HG02623 (cell line): ENCODE data around the gene ATP8A1.

Experiments used
- ATAC-seq: cut with Tn5 transposase; IDR thresholded peaks from one replicate; pipeline ENCODE4 v1.9.1; 2021; ENCODE audit warnings: moderate library complexity; ENCODE audit not compliant: unreplicated experiment

Gene ATP8A1

GRCh38 chr4:42574870-42575430, 82.0 kb downstream of the ATP8A1 start:
- no peak for ATAC-seq

DNA sequence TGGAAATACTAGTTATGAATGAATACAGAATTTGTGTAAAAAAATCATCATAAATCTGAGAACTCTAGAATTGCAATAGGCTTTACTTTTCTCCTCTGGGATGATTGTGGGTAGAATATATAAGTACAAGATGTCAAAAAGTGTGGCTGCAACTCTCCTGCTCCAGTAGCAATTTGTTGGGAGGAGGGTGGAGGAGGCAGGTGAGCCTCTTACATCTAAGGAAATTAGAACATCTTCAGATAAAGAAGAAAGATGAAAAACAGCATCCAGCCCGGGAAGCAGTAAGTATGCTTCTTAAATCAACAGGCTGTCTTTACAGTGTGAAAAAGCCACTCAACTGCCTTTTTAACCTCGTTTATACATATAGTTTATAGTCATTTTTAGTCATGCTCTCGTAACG, 83.7 kb downstream of the ATP8A1 start:
- ATAC-seq = no peak

DNA sequence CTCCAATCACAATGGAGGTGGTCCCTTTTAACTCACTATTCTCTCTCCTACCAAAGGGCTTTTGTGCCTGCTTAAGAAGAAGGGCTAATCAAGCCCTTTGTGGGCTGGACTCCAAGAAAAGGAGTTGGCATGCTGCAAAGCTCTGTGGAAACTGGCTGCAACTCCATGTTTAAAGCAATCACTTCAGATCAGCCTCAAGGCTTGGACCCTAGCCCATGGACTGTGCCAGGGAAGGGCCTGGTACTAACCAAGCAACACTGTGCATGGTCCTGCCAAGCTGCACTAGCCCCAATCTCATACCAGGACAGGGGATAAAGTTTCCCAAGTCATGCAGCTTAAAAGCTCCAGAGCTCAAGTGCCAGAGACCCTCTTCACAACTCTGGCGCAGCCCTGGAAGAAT, 86.7 kb downstream of the ATP8A1 start:
- no peak for ATAC-seq

GRCh38 chr4:42568610-42569207, 88.2 kb downstream of the ATP8A1 start:
- ATAC-seq = peak; percentile 94

GRCh38 chr4:42566835-42567234, 90.1 kb downstream of the ATP8A1 start:
- no peak for ATAC-seq

DNA sequence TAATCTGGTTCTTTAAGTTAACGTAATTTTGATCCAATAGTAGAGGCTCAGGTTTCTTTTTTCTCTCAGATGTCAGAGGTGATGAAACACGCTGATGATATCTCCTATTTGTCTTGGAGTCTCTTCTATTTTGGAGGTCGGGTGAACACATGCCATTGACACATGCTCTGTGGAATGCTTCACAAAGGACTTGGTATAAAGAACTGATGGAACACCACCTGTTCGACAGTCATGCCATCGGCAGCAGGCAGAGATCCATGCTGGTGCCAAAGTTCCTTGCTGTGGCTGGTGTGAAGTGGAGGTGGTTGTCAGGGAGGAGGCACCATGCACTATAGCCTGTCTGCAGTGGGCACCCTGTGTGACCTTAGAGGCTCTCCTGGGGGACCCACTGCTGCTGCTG, 94.9 kb downstream of the ATP8A1 start:
- ATAC-seq = no peak

DNA sequence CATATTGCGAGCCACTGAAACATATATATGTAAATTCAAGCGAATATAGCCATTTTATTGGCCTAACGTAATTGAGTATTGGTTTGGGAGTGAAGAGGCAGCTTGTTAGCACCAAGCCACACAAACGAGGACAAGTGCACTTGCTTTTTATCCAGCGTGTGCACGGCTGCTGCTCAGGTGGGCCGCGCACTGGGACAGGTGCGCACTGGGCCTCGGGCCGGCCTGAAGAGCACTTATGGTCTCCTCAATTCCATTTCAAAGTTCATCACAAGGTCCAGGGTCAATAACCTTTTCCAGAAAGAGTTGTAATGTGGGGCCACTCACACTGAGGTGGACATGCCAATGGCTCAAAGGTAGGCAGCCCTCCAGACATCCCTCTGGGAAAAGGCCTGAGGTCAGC, 95.9 kb downstream of the ATP8A1 start:
- no peak for ATAC-seq

- no peak for ATAC-seq
These were observed 96.4 kb downstream of the ATP8A1 start for GRCh38 chr4:42560467-42560861.

DNA sequence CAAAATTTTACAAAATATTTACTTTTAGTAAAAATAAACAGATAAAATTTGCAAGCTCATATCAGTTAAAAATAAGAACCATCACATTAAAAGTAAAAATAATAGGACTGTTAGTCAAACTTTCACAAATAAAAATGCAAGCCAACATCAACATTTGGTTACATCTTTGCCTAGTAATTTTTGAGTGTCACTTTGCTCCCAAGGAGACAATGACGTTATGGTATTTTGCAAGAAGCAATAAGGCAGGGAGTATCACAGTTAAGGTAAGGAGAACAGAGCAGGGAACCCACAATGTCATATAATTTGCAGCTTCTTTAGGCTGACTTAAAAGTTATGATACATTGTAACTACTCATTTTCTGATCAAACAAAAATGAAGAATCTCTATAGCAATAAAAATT, 98.7 kb downstream of the ATP8A1 start:
- no peak for ATAC-seq

GRCh38 chr4:42555828-42556227, 101.1 kb downstream of the ATP8A1 start:
- no peak for ATAC-seq

- ATAC-seq = no peak
These were observed 102.8 kb downstream of the ATP8A1 start for GRCh38 chr4:42554072-42554471.

DNA sequence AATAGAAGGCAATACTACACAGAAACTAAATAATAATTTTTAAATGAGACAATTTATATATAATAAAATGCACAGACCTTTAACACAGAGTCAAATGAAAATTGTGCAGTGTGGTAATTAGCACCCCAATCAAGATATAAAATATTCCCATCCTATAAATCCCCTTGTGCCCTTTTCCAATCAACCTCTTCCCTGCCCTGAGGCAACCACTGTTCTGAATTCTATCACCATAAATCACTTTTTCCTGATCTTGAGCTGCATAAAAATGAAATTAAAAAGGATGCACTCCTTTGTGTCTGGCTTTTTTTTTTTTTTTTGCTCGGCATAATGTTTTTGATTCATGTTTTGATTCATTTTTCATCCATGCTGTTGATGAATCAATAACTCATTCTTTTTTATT, 107.0 kb downstream of the ATP8A1 start:
- ATAC-seq = no peak

- no peak for ATAC-seq
These were observed 109.1 kb downstream of the ATP8A1 start for GRCh38 chr4:42547805-42548204.

GRCh38 chr4:42543762-42544161, 113.1 kb downstream of the ATP8A1 start:
- ATAC-seq = no peak

DNA sequence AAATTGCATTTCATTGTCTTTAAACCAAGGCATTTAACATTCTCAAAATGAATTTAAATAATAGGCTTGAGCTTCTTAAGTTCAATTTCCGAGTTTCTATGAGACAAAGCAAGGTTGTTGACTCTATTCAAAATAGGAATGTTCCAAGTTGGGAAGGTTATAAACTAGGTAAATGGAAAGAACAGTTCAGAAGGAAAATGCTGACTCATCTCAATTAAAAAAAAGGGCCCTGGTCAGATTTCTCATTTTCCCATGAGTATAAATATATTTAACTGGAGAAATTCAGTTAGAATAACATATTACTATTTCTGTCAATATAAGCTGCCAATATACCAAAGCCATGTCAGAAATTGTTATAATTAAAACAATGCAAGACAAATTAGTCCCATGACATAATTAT, 113.8 kb downstream of the ATP8A1 start:
- no peak for ATAC-seq

DNA sequence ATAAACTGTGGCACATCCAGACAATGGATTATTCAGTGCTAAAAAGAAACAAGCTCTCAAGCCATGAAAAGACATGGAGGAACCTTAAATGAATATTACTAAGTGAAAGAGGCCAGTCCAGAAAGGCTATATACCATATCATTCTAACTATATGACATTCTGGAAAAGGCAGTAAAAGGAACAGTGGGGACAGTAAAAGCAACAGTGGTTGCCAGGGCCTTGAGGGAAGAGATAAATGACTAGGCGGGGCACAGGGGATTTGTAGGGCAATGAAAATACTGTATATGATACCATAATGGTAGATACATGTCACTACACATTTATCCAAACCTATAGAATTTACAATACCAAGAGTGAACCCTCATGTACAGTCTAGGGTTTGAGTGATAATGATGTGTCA, 115.3 kb downstream of the ATP8A1 start:
- ATAC-seq = no peak

DNA sequence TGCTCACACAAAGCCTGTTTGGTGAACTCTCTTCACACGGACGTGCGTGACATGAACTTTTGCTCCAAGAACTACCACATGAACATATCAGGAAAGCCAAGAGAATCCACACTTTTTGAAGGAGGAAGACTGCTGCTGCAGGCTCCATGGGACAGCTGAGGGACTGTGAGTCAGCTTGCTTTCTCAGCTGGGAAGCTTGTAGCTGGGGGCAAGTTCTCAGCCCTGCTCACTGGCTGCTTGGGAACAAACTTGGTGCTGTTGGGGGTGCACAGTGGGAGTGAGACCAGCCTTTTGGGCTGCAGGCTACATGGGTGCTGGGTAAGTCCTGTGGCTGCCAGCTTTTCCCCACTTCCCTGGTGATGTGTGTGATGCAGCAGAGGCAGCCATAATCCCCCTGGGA, 123.9 kb downstream of the ATP8A1 start:
- no peak for ATAC-seq

DNA sequence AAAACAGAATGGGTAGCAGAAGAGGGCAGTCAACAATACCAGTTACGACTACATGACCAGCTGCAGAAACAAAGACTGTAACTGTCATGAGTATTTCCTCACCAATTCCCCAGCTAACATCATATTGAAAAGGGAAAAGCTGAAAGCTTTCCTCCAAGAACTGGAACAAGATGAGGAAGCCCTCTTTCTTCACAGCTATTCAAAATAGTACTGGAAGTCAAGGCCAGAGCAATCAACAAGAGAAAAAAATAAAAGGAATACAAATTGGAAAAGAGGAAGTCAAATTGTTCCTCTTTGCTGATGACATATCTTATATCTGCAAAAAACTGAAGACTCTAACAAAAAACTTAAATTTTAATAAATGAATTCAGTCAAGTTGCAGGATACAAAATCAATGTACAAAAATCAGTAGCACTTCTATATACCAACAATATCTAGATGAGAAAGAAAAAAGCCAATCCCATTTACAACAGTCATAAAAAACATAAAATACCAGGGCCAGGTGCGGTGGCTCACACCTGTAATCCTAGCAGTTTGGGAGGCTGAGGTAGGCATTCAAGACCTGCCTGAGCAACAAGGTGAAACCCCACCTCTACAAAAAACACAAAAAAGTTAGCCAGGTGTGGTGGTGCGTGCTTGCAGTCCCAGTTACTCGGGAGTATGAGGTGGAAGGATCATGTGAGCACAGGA, 125.4 kb downstream of the ATP8A1 start:
- no peak for ATAC-seq

DNA sequence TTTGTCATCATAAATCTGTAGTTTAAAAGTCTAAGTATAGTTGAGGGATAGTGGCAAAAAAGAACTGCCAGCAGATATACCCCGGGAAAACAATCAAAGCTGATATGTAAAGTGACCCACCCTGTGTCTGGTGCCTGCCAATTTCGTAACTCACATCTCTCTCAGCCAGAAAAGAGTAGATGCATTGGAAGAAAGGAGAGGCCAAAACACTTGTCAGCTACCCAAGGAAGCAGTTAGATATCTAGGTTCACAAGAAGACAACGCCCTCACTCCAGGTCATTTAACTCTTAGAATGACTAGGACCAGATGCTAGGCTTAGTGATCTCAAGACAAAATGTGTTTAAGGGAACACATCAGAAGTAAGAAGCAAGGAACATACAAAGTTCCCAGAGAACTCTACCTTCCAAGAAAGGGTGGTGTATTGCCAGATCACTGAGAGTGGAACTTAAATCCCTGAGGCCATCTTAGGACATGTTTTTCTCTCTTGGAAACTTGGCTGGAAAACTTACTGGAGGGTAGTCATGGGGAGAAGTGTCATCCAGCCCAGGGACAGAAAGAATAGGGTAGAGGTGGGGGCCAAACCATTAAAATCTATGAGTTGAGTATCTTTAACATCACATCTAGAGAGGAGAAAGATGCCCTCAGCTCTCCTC, 133.7 kb downstream of the ATP8A1 start:
- ATAC-seq = no peak

- no peak for ATAC-seq
These were observed 137.0 kb downstream of the ATP8A1 start for GRCh38 chr4:42519803-42520417.

GRCh38 chr4:42515156-42515884, 141.6 kb downstream of the ATP8A1 start:
- no peak for ATAC-seq
